HG03045 (cell line): ENCODE results near the gene SCN10A.

Experiments
- ATAC-seq: cut with Tn5 transposase; IDR thresholded peaks from one replicate; pipeline ENCODE4 v1.9.1; 2021; ENCODE audit warnings: mild to moderate bottlenecking, moderate library complexity; ENCODE audit not compliant: unreplicated experiment

Gene SCN10A

DNA sequence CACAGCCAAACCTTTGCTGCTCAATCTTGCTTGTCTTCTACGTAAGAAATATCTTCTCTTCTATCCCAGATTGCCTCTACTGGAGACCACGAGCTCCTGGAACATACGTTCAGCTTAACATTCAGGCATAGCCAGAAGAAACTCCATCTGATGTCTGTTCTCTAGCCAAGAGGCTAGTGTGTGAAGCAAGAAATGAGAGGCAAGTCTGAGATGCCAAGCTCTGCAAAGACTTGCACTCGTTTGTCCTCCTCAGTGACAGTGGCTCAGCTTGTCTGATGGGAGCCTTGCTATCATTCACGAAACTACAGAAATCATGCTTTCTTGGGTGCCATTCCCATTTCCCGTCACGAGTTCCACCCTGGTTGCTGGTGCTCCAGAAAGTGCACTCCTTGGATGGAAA lies at the start of gene SCN10A:
Gene SCN10A (minus strand): TSS at position 192 of the 400 bp plus-strand sequence. CDS start 22,207 bp downstream, outside the sequence.
- ATAC-seq, result no peak

DNA sequence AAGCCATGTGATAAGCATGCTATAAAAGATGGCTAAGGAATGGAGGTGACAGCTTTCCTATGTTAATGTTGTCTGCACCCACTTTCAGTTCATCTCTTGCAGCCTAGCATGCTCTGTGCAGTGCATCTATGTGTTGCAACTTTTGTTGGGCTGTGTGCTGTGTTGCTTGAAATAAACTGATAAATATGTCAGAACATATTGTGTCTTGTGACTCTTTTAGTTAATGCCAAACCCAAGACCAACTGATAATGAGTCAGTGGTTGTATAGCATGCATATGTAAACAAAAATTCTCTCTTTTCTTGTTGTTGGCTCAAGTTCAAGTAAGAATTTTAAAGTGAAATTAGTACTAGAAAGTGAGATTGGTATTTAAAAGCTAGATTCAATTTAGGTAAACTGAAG lies 37.0 kb upstream of the SCN10A start:
- no peak for ATAC-seq

DNA sequence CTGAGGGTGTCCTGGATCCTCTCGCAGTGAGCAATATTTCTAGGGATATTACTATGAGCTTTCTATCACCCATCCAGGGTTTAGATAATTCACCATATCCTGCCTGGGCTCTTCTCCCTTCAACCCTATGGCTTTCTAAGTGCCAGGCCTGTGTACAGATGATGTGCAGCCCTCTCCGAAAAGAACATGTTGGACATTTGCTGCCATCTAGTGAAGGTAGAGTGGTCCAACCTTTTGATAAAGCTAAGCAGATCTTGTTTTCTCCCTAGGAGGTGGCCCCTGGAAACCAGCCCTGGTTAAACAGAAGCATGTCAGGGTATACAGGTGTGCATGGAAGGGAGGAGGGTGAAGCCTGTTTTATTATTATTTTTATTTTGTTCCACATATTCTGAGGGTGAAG lies 27.9 kb upstream of the SCN10A start:
- no peak for ATAC-seq

DNA sequence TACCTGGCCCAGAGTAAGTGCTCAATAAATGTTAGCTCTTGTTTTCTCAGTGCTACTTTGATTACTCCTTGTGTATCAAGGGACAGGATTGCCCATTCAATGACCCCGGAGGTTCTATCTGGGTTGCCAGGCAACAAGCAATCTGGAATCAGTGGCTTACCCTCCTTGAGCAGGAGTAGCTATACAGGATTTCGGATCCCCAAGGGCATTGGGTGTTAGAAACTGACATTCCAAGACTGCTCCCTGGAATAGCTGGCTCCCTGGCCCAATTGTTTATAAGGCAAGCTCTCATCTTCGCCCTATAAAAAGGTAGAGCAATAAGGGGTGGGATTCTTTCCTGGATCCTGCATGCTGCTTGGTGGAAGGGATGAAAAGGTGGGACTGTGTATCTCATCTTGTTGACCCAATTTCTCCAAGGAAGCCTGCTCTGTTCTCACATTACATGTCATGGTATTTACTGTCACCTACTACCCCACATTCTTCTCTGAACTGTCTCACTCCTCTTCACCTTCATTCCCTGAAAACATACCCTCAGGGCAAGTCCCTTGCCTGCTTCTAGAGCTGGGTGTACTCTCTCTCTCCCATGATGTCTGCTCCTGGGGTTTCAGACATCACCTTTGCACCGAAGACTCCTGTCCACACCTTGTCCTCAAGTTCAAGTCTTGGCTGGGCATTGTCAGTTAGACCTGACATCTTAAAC lies 26.4 kb upstream of the SCN10A start:
- no peak for ATAC-seq

DNA sequence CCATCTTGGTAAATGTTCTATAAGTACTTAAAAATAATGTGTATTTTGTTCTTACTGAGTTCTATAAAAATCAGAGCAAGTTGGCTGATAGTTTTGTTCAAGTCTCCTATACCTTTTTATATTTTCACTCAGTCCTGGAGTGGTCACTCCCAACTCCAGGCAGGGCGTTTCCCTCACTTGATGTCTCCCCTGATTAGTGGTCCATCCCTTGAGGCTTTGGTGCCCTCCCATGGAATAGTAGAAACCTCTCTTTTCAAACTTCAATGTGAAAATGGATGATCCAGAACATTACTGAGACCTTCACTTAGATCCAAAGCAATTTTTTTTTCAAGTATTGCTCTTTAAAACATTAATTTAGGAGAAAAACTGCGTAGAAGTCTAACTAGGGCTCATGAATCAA lies 25.0 kb upstream of the SCN10A start:
- no peak for ATAC-seq

DNA sequence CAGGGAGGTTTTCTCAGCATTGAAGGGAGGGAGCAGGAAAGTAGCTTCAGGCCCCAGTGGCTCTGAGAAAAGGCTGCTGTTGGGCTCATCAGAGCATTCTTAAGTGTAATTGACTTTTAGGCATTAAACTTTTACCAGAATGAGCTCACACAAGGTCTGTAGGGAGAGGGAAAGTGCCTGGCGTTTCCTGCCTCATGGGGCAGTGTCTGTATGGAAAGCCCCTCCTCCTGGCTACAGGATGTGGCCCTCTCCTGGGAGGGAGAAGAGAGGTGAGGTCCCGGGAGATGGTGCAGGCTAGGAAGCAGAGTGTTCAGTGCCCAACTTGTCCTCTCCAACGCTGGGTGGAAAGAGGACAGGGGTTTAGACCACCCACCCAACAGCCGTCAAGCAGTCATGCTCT lies 21.3 kb upstream of the SCN10A start:
- no peak for ATAC-seq

DNA sequence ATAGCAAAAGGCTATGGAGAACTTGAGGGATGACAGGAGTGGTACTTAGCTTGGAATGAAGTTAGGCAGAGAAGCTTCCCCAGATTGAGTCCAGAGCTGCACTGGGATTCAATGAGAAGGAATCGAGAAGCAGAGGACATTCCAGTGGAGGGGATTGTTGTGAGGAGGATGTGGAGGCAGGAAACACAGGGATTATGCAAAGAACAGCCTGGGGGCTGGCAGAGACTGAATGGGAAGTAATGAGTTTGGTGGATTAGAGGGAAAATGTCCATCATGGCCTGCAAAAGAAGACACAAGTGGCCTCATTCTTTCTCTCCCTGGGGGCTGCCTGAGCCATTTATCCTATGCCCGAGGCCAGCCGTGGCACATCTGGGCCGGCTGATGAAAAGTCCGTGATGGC lies 20.5 kb upstream of the SCN10A start:
- ATAC-seq, result no peak

DNA sequence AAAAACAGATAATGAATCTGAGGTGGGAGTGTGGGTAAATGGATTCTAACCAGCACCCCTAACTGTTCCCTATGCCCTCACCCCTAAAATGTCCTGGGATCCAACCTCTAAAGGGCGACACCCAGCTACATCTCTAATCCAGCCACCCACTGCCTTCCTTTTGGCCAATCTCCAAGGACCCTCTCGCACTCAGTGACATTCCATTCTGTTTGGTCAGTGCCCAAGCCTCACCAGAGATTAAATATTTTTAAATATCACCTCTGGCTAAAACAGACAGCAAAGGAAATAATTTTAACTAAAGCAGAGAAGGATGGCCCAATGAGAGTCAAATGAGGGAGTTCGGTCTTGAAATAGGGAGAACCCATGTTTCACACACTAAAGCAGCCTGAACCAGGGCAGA lies 19.9 kb upstream of the SCN10A start:
- no peak for ATAC-seq

DNA sequence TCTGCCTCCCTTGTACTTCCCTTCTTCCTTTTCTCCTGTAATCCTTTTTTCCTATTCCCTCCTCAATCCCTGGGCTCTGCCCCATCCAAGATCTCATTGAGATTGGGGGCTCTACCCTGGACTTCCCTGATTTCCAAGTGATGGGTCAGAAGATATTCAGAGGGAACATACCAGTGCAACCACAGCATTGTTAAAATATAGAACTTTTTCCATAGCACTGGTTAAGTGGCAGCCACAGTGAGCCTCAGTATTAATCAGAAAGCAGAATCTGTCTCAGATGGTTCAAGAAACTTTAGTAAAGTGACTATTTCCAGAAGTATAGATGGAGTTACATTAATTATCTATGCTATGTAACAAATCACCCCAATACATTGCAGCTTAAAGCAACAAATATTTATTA lies 18.7 kb upstream of the SCN10A start:
- no peak for ATAC-seq

DNA sequence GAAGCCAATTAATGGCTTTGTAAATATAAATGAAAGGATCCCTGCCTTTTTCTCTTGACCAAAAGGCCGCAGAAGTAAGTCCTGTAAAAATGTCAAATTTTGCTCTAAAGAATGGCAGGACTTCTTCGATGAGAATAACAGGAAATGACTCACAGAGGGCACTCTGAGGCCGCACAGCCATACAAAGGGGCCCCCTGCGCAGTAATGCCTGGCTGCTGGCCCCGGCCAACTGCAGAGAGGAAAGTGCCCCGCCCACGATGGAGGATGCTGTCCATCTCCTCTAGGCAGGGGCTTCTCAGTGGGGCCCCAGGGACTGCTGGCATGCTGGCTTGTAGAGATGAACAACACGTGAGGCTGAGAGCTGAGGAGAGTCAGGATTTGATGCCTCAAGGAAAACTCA lies 18.1 kb upstream of the SCN10A start:
- no peak for ATAC-seq

DNA sequence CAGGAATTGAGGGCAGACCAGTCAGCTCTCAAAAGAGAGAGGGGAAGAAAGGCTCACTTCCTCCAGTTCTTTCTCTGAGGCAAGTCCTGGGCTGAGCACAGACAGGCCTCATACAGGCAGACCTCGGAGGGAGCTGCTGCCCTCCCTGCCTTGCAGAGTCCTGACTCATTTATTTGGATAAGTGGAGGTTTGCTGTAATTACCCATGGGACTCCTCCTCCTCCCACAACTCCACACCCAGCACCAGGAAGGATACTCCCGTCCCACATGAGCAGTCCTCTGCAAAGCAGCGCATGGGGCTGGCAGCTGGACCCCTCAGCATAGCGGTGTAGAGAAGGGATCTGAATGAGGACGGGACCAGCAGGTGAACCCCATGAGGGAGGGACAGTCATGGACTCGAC lies 13.4 kb upstream of the SCN10A start:
- ATAC-seq, result no peak

DNA sequence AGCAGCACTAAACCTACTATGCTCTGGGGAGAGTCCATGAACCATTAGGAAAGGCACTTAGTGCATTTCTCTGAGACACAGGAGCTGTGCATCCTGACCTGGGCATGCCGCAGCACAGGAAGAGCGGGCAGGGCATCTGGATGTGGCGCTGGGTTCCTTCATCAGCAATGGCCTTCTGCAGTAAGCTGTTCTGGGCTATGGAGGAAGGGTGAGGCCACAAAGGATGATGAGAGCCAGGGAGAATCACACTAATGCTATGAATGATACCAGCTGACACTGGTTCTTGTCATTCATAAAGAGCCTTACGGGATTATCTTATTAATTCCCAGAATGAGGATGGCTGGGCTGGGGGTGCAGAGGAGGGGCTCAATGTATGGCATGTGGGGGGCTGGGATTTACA lies 12.7 kb upstream of the SCN10A start:
- ATAC-seq, result no peak

DNA sequence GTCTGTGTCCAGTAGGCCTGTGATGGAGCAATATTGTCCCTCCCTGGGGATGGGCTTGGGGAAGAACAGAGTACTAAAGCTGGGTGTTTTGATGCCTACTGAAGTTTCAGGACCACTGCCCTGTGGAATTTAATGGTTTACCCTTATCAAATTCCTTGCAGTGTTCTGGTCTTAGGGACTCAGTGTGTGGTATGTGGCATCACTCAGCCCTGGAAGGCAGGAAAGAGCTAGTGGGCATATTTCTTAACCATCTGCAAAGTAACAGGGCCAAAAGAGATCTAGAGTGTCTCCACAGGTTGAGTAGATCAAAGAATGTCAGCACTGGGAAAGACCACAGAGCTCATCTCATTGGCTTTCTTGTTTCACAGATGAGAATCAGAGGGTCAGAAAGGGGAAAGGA lies 11.8 kb upstream of the SCN10A start:
- no peak for ATAC-seq

DNA sequence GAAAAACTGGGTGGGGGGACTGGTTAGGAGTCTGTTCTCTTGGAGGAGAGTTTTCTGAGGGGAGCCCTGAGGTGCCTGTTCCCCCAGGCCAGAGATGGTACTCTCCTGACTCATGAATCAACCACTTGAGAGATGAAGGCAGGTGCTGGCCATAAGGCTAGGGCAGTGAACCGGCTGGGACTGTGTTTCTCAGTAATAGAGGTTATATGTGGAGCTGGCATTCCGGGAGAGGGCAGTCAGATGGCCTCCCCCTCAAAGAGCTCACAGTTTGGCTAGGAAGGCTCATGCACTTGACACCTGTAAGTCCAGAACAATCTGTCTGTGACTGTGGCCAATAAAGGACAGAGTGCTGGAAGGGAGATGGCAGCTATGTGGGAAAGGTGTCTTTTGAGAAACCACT lies 10.0 kb upstream of the SCN10A start:
- ATAC-seq, result no peak

DNA sequence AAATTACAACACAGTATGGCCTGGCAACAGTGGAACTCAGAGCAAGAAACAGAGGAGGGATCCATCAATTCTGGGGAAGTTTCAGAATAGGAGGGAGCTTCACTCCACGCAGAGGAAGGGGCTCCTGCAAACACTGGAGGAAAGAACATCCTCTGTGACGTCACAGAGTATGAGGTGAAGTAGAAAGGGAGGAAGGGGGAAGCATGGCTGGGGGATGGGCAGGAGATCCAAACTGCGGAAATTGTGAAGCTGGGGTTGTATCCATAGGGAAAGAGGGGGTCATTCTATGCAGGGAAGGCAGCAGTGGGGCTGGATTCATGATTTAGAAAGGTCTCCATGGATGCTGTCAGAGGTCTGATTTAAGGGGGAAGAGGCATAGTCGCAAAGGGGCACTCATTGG lies 8.3 kb upstream of the SCN10A start:
- no peak for ATAC-seq

DNA sequence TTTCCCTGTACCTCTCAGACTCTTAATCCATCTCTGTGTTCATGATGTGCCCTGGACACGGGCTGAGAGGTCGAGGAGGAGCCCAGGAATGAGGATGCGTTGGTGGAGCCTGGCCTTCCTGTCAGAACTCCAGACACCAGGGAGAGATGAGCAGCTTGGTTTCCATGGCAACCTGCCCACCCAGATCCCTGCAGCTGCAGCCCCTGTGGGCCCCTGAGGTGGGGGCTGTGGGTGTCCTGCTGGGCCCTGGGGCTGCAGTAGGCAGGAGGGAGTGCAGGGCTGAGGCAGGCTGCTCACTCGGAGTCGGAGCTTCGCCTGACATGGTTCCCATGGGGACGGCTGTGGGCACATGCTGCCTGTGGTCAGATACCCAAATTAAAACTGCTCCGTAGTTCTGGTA lies 7.7 kb upstream of the SCN10A start:
- no peak for ATAC-seq

DNA sequence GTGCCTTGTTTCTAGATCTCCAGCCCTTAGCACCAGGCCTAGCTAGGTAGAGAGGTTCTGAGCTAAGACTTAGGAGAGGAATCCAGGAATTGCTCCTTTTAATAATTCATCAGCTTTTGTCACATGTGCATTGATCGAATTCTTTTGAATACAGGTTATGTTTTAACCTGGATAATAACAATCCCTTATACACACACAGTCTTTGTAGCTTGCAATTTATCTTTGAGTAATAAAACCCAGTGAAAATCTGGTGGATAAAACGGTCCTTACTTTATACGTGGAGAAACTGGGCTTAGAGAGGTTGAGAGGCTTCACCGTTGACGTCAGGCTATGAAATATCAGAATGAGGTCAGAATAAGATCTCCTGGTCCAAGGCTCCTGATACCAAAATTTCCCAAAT lies 7.2 kb upstream of the SCN10A start:
- no peak for ATAC-seq

DNA sequence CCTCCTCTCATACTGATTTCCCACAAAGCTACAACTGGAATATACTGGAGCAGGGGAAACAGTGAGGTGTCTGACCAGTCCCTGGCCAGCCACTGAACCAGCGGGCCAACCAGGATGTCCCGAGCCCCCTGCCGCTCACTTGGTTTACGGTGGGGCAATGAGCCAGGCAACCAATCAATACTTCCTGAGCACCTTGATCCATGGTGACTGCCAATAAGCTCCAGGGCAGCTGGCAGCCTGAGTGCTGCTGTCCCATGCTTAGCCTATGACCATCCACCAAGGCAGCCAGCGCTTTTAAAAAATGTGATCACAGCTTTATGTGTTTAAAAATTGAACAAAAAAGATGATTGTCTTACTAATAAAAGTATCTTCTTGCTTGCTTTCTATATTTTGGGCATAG lies 4.2 kb downstream of the SCN10A start:
- no peak for ATAC-seq

DNA sequence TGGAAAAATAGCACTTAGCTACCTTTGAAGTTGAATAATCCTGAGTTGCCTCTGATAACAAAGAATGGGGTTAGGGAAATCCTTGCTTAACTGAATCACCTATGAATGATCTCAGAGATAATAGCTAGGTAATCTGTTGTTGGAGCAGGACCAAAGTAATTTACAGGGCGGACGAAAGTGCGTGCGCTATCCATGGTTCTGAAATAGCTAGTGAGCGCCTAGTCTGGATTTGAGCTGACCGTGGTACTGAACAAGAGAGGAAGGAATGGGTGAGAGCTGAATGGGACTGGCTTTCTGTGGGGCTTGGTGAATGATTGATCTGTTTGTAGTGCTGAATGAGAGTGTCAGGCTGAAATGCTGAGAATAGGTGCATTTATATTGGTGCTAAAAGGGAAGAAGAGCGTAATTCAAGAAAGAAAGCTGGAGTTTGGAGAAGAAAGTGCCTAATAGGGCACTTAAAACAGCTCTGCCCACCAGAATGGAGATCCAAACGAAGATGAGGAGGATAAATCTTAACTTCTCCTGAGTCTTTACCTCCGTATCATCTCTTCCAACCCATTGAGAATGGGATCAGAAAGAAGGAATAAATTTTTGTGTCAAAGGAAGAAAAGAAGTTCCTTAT lies 10.1 kb downstream of the SCN10A start:
- no peak for ATAC-seq

DNA sequence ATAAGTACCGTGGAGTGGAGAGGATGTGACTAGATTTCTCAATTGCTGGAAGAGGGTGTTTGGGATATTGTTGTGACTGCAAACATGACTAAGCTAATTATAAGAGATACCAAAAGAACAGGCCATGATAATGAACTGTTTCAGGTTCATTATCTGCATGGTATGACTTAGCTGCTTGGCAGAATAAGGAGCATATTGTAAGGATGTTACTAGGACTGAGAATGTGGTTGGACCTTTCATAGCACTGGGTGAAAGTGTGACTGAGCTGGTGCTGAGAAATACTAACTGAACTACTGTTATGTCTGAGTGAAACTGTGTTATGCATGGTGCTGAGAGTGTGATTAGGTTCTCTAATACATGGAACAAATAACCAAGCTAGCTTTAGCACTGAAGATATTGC lies 11.0 kb downstream of the SCN10A start:
- no peak for ATAC-seq

DNA sequence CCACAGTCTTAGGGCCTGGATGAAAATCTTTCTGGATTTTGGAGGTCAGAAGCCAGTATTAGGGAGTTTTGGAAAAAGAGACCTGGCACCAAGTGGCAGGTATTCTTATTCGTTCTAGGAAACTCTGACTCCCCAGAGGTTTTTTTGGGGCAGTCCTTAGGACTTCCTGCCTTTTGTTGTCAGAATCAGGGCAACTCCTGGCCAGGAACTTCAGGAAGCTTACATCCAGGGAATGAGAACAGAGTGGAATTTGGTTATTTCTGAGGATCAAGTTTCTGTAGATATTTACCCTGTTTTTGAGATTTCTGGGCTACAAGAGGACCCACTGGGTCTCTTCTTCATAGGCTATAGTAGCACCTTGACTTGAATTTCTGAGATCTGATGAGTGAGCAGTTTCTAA lies 15.5 kb downstream of the SCN10A start:
- no peak for ATAC-seq

DNA sequence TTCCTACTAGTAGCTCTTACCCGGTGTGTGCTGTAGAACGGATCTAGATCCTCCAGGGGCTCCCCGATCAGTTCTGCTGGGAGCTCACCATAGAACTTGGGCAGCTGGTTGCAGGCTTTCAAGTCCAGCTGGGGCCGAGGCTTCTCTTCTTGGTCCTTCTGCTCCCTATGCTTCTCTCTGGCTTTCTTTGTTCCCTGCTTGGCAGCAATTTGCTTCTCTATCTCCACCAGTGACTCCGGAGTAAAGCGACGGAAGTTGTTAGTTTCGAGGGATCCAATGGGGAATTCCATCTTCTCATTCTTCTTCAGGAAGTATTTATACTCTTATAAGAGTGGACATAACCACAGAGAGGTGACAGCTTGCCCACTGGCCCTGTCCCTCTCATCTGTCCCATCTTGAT lies 22.3 kb downstream of the SCN10A start:
- ATAC-seq, result no peak

DNA sequence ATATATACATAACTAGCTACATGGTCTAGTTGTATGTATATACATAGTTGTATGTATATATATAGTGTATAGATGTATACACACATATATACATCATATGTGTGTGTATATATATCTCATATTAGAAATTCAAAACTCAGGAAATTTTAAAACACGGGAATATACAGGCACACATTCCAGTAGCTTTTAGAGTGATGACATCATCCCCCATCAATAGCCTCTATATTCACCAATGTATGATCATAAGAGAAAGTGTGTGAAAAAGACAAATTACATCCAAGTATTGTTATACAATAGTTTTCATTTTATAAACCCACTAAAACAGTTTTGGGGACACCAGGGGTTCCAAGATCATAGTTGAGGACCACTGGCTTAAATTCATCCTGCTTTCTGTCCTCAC lies 23.0 kb downstream of the SCN10A start:
- no peak for ATAC-seq
